OCI-LY3 (cell line): ENCODE results near the gene LY6G6C.

Experiments
- CTCF ChIP-seq: fragments of 200-600, 300-600 bp; sonication (generic); IDR thresholded peaks from 2 replicates; pipeline ENCODE4 v1.5.1; 2014; ENCODE audit warnings: antibody characterized with exemption, low read length, low read depth
- EZH2phosphoT487 ChIP-seq: fragments of 200-600 bp; shearing (Covaris generic); IDR thresholded peaks from 2 replicates; pipeline ENCODE4 v1.6.1; 2018; ENCODE audit warnings: antibody characterized with exemption, mixed run types, low read depth

DNA sequence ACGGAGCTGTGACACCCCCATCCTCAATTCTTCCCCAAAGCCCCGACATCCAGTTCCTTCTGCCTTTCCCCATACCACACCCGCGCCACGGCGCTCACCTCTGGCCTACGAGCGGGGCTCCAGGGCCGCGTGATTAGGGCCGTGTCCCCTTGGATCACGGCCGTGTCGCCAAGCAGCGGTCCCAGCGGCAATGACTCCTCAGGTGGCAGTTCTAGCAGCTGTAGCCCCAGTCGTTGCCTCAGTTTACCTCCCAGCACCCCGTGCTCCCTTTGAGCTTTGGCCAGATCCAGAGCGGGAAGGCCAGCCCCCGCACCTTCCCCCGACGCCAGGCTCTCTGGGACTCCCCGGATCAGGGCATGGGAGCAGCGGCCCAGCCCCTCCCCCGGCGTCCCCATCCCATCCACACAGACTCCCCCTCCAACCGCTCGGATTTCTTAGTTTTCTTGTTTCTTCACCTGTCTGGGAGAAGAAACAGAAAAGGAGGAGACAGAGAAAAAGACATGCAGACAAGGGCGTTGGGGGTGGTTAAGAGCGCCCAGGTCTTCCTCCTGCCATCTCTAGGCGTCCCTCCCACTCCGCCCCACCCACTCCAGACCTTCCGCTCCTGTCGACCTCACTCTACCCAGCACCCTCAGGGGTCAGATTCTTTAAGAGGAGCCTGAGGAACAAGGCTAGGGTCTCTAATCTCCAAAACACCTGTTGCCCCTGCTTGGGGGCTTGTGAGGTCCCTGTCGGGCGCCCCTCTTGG lies 7.4 kb upstream of the LY6G6C start, which contains the start of gene DDAH2:
- TF ChIP-seq CTCF: no peak; the same call in 1 of the 2 replicates
- TF ChIP-seq EZH2phosphoT487: no peak
